Choroid plexus epithelial cell (primary cell): Measurements from ENCODE around the gene GRIK1.

Source experiments
- DNase-seq: peaks from one replicate; pipeline ENCODE4 v3.0.0-alpha.2; 2010; ENCODE audit warnings: low read depth
- H3K4me3 ChIP-seq: 2 replicates; pipeline ENCODE4 v1.5.1; 2011; ENCODE audit warnings: low read depth, mild to moderate bottlenecking, control low read depth, low read length, moderate library complexity
- TF ChIP-seq, protein P1 (sequence below): conservative IDR thresholded peaks from 2 replicates; pipeline ENCODE4 v1.5.1; 2011; ENCODE audit warnings: low read depth, mild to moderate bottlenecking, control low read depth, inconsistent platforms, low read length, moderate library complexity

The GRIK1 gene

DNA sequence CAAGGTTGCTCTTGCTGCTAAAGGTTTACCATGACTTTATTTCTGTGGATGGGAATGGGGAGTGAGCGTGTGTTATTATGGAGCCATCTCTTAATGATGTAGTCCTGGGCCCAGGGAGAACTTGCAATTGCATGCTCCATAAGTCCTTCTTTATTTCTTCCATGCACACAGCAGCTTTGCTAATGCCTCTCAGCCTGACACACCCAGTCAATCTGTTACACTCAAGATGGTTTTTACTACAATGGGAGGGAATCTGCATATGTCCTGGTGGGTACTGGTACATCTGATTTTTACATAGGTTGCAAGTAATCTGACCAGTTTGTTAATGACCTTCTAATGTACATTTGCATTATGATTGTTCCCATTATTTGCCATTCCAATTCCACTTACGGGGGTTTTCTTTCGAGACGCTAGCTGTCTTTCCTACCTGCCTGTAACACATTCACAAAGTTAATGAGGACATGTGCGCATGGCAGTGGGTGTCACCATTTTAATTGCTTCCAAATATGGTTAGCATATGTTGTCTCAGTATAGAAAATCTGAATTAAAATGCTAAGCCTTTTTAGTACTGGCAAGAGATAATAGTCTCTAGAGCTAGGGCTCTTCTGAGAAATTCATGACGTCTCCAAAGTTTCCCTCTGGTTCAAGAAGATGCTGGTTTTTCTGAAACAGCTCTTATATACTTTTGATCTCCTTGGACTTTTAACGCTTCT lies 188.2 kb downstream of the GRIK1 start:
- TF ChIP-seq, protein P1, sequence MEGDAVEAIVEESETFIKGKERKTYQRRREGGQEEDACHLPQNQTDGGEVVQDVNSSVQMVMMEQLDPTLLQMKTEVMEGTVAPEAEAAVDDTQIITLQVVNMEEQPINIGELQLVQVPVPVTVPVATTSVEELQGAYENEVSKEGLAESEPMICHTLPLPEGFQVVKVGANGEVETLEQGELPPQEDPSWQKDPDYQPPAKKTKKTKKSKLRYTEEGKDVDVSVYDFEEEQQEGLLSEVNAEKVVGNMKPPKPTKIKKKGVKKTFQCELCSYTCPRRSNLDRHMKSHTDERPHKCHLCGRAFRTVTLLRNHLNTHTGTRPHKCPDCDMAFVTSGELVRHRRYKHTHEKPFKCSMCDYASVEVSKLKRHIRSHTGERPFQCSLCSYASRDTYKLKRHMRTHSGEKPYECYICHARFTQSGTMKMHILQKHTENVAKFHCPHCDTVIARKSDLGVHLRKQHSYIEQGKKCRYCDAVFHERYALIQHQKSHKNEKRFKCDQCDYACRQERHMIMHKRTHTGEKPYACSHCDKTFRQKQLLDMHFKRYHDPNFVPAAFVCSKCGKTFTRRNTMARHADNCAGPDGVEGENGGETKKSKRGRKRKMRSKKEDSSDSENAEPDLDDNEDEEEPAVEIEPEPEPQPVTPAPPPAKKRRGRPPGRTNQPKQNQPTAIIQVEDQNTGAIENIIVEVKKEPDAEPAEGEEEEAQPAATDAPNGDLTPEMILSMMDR = no peak
- no peak overlapping the region for H3K4me3 ChIP-seq
- DNase-seq = no peak

GRCh38 chr21:29749957-29750356 lies 189.8 kb downstream of the GRIK1 start:
- TF ChIP-seq, protein P1 = no peak
- DNase-seq = no peak
- no peak overlapping the region for H3K4me3 ChIP-seq

DNA sequence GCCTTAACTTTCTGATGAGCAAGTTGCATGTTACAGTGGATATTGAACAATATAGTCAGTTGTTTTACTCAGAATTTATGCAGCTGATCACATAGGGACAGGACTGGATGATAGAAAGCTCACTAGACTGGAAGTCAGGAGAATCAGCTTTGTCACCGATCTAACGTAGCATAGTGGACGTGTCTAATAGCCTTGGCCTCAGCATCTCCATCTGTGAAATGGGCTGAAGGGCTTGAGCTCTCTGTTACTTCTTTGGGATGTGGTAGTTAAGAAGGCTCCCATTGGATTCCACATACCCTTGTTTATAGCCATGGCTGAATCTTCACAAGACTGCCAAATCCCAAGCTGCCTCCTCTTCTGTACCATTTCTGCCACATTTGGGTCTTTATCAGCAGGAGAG lies 190.6 kb downstream of the GRIK1 start:
- no peak overlapping the region for H3K4me3 ChIP-seq
- TF ChIP-seq, protein P1 = no peak
- DNase-seq = no peak

- TF ChIP-seq, protein P1 = no peak
- no peak overlapping the region for H3K4me3 ChIP-seq
- no peak for DNase-seq
These were observed 191.2 kb downstream of the GRIK1 start for GRCh38 chr21:29748391-29749167.

DNA sequence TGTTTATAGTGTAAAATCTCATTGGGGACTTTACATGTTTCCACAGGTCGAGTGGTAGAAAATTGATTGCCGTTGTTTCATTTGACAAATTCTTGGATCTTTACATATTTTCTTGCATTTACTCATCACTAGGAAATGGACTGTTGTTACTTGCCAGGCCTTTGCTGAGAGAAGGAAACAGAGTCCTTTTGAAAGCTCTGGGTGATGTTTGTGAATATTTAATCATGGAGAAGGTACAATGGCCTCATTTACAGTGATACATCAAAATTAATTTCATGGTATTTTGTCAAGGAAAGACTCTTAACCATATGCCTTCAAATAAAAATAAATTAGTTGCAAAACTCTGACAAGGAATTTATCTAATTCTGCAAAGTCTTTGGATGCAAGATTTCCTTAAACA lies 198.0 kb downstream of the GRIK1 start:
- TF ChIP-seq, protein P1 = no peak
- no peak overlapping the region for H3K4me3 ChIP-seq
- DNase-seq = no peak

GRCh38 chr21:29739176-29739575 lies 200.6 kb downstream of the GRIK1 start:
- no peak overlapping the region for H3K4me3 ChIP-seq
- TF ChIP-seq, protein P1 = no peak

More at GRCh38 chr21:29739176-29739575, 200.6 kb downstream of the GRIK1 start:
- DNase-seq = no peak
